DMS 273 treated with DMSO at 0.1 percent for 48 hours (cell line): ENCODE measurements around the gene CXCR2.
"Not testable (repeated sequence)": the region's sequence is repeated elsewhere in the genome, so short reads cannot be mapped to it uniquely, and the experiment has no call there.

Experiments
- DNase-seq: peaks from one replicate; lab custom pipeline; 2025; lab: John Stamatoyannopoulos, UW

The CXCR2 gene

DNA sequence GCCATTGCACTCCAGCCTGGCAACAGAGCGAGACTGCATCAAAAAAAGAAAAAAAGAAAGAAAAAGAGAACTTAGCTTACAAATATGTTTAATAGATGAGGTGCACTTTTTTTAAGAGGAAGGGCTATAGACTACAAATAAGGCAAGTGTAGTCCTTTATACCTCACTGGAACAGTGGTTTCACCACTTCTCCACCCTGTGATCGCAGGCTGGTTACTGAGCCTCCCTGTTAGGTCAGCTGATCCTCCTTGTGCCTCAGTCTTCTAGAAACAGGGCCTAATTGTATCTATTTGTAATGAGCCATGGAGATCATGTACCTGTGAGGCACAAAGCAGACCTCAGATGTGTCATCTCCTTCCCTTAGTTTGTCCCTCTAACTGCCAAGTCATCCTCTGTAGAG is 4.5 kb downstream of the CXCR2 start:
- no peak for DNase-seq

- DNase-seq = no peak
Observed at GRCh38 chr2:218130822-218131221, 5.0 kb downstream of the CXCR2 start.

- no peak for DNase-seq
Observed at GRCh38 chr2:218137514-218137913, 11.7 kb downstream of the CXCR2 start.

- DNase-seq = no peak
Observed at GRCh38 chr2:218138047-218138446, 12.2 kb downstream of the CXCR2 start.

GRCh38 chr2:218145124-218145523 is 19.3 kb downstream of the CXCR2 start:
- no peak for DNase-seq

DNA sequence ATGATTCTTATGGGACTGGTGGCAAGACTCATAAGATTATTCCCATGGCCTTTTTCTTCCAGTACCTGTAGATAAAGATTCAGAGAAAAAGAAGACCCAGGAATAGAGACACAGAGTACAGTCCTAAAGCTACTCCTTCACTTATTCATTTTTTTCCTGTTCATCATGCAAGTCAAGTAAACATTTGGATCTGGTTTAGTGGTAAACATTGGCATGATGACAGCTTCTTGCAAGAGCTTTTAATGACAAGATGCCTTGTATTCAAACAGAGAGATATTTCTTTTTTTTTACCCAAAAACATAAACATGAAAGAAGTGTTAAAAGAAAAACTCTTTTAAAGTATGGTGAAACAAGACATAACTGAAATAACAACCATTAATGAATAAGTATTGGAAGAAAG is 20.2 kb downstream of the CXCR2 start:
- DNase-seq = no peak

- DNase-seq = no peak
Observed at GRCh38 chr2:218149098-218149497, 23.3 kb downstream of the CXCR2 start.

DNA sequence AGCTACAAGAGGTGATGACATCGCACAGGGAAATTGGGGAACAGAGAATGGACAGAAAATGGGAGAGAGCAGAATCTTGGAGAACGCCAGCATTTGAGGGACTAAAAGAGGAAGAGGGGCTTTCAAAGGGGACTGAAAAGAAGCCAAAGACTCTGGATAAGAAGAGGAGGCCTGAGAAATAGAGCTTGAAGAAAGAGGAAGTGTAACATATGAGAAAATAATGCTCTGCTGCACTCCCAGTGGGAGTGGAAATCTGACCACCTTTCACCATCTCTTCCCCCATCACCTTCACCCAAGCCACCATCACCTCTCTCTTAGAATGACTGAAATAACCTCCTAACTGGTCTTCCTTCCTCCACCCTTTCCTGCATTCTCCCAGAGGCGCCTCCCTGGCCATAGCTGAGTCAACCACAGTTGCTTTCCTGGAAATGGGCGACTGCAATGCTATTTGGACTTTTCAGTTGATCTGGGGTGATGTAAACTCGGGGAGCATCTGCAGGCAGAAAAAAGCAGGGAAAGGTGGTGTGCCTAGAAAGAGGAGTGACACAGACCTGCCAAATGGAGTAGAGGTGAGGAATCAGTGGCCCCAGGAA is 24.1 kb downstream of the CXCR2 start:
- DNase-seq = no peak

DNA sequence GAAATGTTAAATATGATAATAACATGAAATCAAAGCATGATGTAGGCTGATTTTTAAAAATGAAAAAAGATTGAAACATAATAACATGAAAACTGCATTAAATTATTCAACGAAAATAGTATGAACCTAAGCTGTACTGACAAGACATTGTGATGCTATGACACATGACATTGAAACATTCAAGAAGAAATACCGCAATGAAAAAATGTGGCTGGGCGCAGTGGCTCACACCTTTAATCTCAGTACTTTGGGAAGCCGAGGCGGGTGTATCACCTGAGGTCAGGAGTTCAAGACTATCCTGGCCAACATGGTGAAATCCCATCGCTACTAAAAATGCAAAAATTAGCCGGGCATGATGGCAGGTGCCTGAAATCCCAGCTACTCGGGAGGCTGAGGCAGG is 26.3 kb downstream of the CXCR2 start:
- no peak for DNase-seq

- no peak for DNase-seq
Observed at GRCh38 chr2:218152777-218153176, 26.9 kb downstream of the CXCR2 start.

DNA sequence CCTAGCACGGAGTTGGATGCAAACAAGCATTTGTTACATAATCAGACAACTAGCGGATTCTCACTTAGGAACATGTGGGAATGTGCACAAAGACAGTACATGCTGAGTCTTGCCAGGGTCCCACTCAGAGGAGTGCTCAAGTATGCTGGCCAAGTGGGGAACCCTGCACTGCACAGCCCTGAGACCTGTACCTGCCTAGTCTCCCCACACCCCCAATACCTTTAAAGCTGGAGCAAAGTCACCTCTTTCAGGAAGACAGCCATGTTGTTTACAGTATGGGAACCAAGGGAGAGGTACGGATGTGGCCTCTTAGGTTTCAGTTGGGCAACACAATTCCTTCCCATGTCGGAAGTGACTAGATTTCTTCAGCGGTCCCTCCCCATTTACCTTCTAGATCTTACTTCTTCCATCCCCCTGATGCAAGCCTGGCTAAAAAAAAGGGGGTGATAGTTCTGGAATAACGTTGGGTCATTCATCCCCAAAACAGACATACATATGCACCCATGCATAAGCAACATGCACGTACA is 30.2 kb downstream of the CXCR2 start:
- no peak for DNase-seq

DNA sequence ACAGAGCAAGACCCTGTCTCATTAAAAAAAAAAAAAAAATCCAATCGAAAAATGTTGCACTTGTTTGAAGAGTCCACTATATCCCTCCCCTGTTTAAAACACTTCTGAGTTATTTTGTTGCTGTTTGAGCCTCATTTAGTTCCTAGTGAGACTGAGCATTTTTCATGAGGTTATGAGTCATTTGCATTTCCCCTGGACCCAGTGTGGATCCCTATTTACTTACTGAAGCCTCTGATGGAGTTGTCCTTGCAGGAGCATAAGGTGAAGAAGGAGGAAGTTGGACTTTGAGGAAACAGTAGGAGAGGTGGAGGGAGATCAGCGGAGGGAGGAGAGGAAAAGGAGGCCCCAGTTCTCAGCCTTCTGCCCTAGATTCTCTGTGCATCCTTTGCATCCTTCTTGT is 35.8 kb downstream of the CXCR2 start:
- DNase-seq = no peak

DNA sequence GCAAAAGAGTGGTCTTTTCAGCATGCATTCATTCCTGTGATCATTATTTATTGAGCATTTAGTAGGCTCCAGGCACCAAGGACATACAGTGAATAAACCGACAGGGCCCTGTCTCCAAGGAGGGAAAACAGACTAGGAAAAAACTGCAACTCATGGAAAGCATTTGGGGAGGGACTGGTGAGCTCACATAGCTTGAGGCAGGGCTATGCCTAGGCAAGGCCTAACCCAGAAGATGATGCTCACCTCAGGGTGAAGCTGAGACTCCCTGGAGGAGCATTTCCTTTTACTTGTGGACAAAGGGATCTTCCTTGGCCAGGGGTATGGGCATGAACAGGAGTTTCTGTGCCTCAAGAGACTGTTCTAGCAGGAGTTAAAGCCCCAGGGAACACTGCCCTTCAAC is 37.0 kb downstream of the CXCR2 start:
- no peak for DNase-seq

DNA sequence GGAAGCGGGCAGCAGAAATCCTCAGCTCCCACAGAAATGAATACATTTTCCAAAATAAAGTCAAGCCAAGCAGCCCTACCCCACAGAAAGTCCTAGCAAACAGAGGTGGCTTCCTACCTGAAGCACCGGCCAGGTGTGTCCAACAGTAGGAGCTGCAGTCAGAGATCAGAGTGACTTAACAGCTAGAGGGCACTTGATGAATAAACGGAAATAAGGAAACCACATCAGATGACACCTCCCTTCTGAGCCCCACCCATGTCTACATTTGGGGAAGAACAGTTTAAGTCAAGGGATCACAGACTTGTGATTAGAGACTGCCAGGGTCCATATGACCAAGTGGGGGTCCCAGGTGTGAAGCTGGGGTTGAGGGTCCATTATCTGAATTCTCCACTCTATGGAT is 41.0 kb downstream of the CXCR2 start, which contains the start of gene CXCR1:
Gene CXCR1, minus strand, starts transcription at position 172 of the 400 bp plus-strand sequence. CDS start 1,751 bp downstream, outside the sequence.
- DNase-seq = no peak

DNA sequence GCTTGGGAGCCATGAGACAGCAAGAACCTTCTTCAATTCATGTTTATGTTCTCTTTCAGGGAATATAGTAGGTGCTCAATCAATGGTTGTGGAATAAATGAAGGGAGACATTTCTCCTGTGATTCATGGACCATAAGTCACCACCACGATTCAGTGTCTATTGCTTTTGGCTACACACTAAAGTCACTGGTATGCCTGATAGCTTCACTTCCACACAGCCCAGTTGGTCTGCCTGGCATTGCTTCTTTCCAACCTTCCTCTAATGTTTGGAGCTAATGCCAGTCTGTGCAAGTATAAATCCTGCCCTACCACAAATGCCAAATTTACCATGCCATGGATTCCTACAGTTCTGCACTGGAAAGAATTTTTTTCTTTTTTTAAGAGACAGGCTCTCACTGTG is 42.2 kb downstream of the CXCR2 start:
- DNase-seq = no peak

GRCh38 chr2:218168635-218169462 is 43.0 kb downstream of the CXCR2 start:
- no peak for DNase-seq

GRCh38 chr2:218169757-218170546 is 44.1 kb downstream of the CXCR2 start:
- no peak for DNase-seq

GRCh38 chr2:218171744-218172143 is 45.9 kb downstream of the CXCR2 start:
- not testable (repeated sequence) for DNase-seq

- DNase-seq = no peak
Observed at GRCh38 chr2:218172845-218173244, 47.0 kb downstream of the CXCR2 start.

DNA sequence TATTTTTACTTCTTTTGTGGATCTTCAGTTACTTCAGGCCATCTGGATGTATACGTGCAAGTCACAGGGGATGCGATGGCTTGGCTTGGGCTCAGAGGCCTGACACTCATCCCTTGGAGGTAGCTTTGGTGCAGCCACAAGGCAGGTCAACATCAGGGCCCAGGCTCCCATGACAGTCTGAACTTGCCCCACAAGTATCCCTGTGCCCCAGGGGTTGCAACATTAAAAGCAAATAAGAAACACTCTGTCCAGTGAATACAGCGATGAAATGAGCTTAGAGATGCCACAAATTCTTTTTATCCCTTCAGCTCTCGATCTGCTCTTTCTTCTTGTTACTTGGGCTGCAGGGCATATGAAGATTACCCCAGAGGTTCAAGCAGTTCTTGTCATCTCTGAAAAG is 54.0 kb downstream of the CXCR2 start:
- no peak for DNase-seq

DNA sequence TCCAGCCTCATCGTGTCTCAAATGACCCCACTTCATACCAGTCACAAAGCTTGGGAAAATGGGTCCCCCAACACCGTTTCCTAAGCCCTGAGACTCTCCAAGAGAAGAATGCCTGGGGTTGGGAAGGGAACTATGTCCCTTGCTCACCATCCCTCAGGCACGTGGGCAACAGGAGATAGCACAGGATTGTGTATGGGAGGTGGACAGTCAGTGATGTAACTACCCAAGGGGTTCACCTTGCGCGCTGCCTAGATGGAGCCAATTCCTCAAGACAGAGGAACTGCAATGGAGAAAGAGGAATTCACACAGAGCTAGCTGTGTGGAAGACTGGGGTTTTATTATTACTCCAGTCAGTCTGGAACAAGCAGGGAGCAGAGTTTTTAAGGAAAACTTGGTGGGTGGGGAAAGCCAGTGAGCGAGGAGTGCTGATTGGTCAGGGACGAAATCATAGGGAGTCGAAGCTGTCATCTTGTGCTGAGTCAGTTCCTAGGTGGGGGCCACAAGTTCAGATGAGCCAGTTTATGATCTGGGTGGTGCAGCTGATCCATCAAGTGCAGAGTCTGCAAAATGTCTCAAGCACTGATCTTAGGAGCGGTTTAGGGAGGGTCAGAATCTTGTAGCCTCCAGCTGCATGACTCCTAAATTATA is 54.8 kb downstream of the CXCR2 start:
- DNase-seq = no peak

GRCh38 chr2:218184331-218184730 is 58.5 kb downstream of the CXCR2 start:
- DNase-seq = no peak
